ENCODE data around the gene FSTL5. TPM values are rescaled to one million over a fixed set of nuclear protein-coding genes. Genes with fewer than 3 reads are reported as not detected.

Gene FSTL5
- total and polyA plus RNA-seq, 2 experiments from 2014 or later, result 0.06 to 0.49 TPM

- no peaks in the 10 kb centered on the region for H3K79me2 ChIP-seq (replicated peaks; ENCODE audit: insufficient read depth)
- no peak overlapping the region for H3K4me3 ChIP-seq
- Mint-ChIP-seq H3K27ac (peak overlapping the region; percentile 22; the same call in 1 of the 2 replicates), H3K4me1 (peaks cover 9% of the 10 kb centered on the region), H3K36me3 (ENCODE audit: low read depth) (no peaks in the 10 kb centered on the region), H3K9me3 (no peaks in the 10 kb centered on the region), H3K4me3 (no peak overlapping the region), H3K27me3 (ENCODE audit: insufficient read depth, low read depth, poor library complexity) (no peaks in the 10 kb centered on the region)
- no peak for TF ChIP-seq ZNF462 (CRISPR knock-in tag; IDR thresholded peaks at IDR 0.05)
- TF ChIP-seq STAT1 (IDR thresholded peaks at IDR 0.05; ENCODE audit: unreplicated experiment), result no peak
- no peak for TF ChIP-seq ZNF331 (CRISPR knock-in tag; IDR thresholded peaks at IDR 0.05; ENCODE audit: low read depth)
- no peak for TF ChIP-seq POLR2AphosphoS5 (IDR thresholded peaks at IDR 0.05; ENCODE audit: low read depth)
- no peak for TF ChIP-seq NANOG (IDR thresholded peaks at IDR 0.05; ENCODE audit: borderline replicate concordance)
- TF ChIP-seq EZH2 (IDR thresholded peaks at IDR 0.05; ENCODE audit: low read depth, unreplicated experiment), result no peak
- TF ChIP-seq EZH2phosphoT487 (IDR thresholded peaks at IDR 0.05; ENCODE audit: unreplicated experiment), result no peak
- TF ChIP-seq REST (IDR thresholded peaks at IDR 0.05; ENCODE audit: unreplicated experiment), result no peak
- TF ChIP-seq JUNB (IDR thresholded peaks at IDR 0.05; ENCODE audit: unreplicated experiment), result no peak
- TF ChIP-seq CREB1 (CRISPR knock-in tag; IDR thresholded peaks at IDR 0.05; ENCODE audit: low read depth), result no peak
- TF ChIP-seq CTCF (conservative IDR thresholded peaks at IDR 0.05; ENCODE audit: low read depth in 2 of 2), result no peak
- TF ChIP-seq ETS1 (IDR thresholded peaks at IDR 0.05), result no peak
- TF ChIP-seq ZNF114 (CRISPR knock-in tag; IDR thresholded peaks at IDR 0.05), result no peak
- H3K9me2 ChIP-seq (ENCODE audit: insufficient read depth), result no peaks in the 10 kb centered on the region
- DNase-seq (ENCODE audit: low spot score) (peak; percentile 19), ATAC-seq (peak; percentile 49; the same call in 2 of the 3 replicates)
- no peak overlapping the region for H3K4me2 ChIP-seq
- no peaks in the 10 kb centered on the region for H3F3A ChIP-seq (replicated peaks; ENCODE audit: low read depth)
- no peak overlapping the region for H3K27ac ChIP-seq (ENCODE audit: low read depth)
- H4K20me1 ChIP-seq (replicated peaks; ENCODE audit: insufficient read depth), result no peaks in the 10 kb centered on the region
- H2AFZ ChIP-seq, result no peak overlapping the region
- no peaks in the 10 kb centered on the region for H3K27me3 ChIP-seq (ENCODE audit: insufficient read depth)
- no peaks in the 10 kb centered on the region for H3K36me3 ChIP-seq (ENCODE audit: insufficient read depth)
- H3K4me1 ChIP-seq (ENCODE audit: insufficient read depth), result no peaks in the 10 kb centered on the region
Measured at GRCh38 chr4:162126729-162127128, 37.1 kb downstream of the FSTL5 start.
